ENCODE measurements around the gene YTHDF2. TPM values are rescaled to one million over a fixed set of nuclear protein-coding genes. Genes with fewer than 3 reads are reported as not detected.
A peak's percentile ranks its signal among the peaks of the same experiment; 100 is the strongest.
"Not testable (repeated sequence)": the region's sequence is repeated elsewhere in the genome, so short reads cannot be mapped to it uniquely, and the experiment has no call there.

The YTHDF2 gene
- total RNA-seq (2014; rRNA removed; shearing (Covaris generic)) = 39.1 and 56.5 TPM in 2 replicates

DNA sequence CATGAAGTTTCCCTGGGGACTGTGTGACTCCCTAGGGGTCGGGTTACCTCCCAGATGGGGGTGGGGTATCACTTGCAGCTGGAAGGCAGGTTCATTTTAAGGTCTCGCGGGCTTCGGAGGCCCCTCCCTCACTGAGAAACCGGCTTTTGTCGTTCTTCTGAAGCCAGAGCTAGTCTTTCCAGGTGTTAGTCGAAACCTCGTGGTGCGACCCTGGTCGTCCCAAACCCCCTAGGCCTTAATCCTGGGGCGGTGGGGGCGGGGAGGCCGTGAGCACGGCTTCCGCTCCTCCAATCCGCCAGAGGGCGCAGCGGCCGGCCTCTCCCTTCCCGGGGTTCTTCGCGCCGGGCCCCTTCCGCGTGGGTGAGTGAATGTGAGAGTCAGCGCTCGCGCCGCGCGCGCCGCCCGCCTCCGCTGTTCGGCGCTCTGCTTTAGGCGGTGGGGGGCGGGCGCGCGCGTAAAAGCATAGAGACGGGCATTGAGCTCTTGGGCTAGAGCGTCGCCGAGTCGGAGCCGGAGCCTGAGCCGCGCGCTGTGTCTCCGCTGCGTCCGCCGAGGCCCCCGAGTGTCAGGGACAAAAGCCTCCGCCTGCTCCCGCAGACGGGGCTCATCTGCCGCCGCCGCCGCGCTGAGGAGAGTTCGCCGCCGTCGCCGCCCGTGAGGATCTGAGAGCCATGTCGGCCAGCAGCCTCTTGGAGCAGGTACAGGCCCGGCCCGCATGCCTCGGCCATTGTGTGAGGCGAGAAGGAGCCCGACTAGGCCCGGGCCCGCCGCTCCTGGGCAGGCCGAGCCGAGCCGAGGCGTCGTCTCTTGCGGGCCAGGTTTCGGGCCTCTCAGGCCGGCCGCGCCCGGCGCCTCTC, at the start of gene YTHDF2:
Gene YTHDF2, plus strand, starts transcription at position 491 of the 857 bp plus-strand sequence. Its CDS starts 181 bp downstream, at position 672.
- DNase-seq (ENCODE audit: low read depth) = peak; percentile 98

DNA sequence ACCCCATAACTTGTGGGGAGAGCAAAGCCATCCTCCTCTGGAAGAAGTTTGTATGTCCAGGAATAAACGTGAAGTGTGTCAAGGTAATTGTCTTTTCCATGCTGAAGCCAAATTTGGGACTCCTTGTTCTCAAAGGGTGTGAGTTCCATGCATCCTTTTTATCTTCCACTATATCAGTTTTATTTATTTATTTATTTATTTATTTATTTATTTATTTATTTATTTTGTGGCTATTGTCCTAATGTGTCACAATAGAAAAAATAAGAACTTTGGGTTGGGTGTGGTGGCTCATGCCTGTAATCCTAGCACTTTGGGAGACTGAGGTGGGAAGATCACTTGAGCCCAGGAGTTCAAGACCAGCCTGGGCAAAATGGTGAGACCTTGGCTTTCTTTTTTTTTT, 45.1 kb upstream of the YTHDF2 start:
- not testable (repeated sequence) for DNase-seq (ENCODE audit: low read depth)

- DNase-seq (ENCODE audit: low read depth) = no peak
Measured at GRCh38 chr1:28703629-28704028, 33.1 kb upstream of the YTHDF2 start.

DNA sequence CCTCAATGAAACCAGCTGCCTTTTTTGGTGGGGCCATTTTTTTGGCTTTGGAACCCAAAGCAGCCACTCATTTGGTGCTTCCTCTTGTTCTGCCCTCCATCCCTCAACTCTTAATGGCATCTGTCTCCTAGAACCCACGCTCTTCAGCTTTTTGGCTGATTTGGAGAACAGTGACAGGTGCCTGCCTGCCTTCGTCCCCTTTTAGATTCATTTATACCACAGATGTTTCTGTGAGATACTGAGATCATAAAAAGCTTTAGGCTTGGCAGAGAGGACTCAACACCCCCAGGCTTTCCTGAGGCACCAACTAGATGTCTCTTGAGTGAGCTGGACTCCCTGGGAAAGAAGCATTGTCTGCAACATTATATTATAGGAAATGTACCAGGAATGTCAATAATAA, 20.4 kb upstream of the YTHDF2 start:
- DNase-seq (ENCODE audit: low read depth) = no peak

GRCh38 chr1:28718166-28718565, 18.6 kb upstream of the YTHDF2 start:
- DNase-seq (ENCODE audit: low read depth) = no peak

- peak; percentile 19 for DNase-seq (ENCODE audit: low read depth)
Measured at GRCh38 chr1:28718586-28719331, 18.0 kb upstream of the YTHDF2 start.

GRCh38 chr1:28719332-28719619, 17.5 kb upstream of the YTHDF2 start:
- DNase-seq (ENCODE audit: low read depth) = no peak

GRCh38 chr1:28720376-28720775, 16.4 kb upstream of the YTHDF2 start:
- no peak for DNase-seq (ENCODE audit: low read depth)

DNA sequence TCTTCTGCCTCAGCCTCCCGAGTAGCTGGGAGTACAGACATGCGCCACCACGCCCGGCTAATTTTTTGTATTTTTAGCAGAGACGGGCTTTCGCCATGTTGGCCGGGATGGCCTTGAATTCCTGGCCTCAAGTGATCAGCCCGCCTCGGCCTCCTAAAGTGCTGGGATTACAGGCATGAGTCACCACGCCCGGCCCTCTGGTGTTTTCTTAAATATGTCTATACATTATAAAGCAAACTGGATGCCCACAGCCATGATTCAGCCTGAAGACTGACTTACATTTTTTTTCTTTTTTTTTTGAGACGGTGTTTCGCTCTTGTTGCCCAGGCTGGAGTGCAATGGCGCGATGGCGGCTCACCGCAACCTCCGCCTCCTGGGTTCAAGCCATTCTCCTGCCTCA, 14.8 kb upstream of the YTHDF2 start:
- peak; percentile 55 for DNase-seq (ENCODE audit: low read depth)

- not testable (repeated sequence) for DNase-seq (ENCODE audit: low read depth)
Measured at GRCh38 chr1:28725365-28725764, 11.4 kb upstream of the YTHDF2 start.

GRCh38 chr1:28735961-28736449, 735 bp upstream of the YTHDF2 start:
- DNase-seq (ENCODE audit: low read depth) = no peak

DNA sequence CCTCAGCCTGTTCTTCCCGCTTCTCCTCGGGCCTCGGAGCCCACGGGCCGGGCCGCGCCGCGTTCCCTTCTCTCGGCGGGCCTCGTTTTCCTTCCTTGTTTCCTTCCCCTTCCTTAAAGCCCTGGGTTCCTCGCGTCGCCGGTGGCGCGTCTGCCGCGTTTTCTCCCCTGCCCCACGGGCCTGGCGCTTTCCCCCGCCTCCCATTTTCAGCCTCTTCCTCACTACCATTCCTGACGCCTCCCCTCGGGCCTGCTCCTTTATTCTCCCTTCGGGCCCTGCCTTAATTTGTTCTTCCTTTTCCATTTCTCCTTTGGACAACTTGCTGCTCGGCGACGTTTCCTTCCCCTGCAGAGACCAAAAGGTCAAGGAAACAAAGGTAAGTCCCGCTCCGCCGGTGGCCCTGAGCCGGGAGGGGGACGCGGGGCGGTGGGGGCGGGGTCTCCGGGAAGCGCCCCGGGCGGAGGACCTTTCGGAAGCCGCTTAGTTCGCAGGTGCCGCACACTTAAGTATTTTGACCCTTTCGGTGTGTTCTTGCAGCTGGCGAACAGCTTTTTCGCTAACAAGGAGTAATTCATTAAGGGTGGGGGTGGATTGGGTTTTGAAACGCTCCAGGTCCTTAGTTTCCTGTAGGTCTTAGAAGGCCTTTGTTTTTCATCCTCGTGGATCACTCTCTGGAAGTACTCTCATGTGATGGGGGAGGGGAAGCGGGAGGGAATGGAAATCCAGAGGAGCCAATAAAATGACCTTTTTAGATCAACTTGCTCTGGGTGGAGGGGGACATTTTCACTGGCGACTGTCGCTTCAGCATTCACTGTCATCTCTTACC, 780 bp downstream of the YTHDF2 start:
- peak; percentile 58 for DNase-seq (ENCODE audit: low read depth)

DNA sequence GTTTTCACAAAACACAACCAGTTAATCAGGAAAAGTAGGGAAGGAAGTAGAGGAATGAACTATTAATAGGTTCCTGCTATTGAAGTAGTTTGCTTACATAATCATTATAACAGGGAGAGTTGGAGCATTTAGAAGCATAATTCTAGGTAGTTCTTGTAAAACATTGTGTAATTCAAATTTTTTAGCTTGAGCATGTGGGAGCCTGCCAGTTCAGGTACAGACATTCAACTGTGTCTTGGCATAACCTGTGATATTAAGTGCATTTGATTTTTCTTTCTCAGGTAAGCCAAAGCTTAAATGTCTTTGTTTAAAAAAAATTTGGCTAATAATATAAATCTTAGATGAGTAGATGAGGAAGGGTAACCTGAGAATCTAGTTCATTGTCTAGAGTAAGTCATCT, 3.4 kb downstream of the YTHDF2 start:
- DNase-seq (ENCODE audit: low read depth) = no peak

DNA sequence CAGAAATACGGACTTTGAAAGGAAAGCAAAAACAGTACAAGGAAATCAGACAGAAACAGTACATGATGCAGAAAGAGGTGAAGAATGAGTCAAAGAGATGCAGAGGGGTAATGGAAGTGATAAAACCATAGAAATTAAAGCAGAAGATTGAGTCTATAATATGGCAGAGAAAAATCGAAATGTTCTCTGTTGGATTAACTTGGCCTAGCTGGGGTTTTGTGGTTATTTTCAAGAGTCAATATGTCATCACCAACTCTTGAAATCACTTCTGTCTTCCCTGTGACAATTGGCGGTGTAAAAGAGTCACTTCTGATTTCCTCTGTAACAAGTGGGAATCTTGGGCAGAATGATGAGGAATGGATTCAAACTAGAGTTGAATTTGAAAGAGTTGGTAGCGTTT, 7.4 kb downstream of the YTHDF2 start:
- DNase-seq (ENCODE audit: low read depth) = no peak

GRCh38 chr1:28745653-28746173, 9.0 kb downstream of the YTHDF2 start:
- no peak for DNase-seq (ENCODE audit: low read depth)

- no peak for DNase-seq (ENCODE audit: low read depth)
Measured at GRCh38 chr1:28750330-28750729, 13.6 kb downstream of the YTHDF2 start.

GRCh38 chr1:28750771-28751294, 14.1 kb downstream of the YTHDF2 start:
- DNase-seq (ENCODE audit: low read depth) = not testable (repeated sequence)

DNA sequence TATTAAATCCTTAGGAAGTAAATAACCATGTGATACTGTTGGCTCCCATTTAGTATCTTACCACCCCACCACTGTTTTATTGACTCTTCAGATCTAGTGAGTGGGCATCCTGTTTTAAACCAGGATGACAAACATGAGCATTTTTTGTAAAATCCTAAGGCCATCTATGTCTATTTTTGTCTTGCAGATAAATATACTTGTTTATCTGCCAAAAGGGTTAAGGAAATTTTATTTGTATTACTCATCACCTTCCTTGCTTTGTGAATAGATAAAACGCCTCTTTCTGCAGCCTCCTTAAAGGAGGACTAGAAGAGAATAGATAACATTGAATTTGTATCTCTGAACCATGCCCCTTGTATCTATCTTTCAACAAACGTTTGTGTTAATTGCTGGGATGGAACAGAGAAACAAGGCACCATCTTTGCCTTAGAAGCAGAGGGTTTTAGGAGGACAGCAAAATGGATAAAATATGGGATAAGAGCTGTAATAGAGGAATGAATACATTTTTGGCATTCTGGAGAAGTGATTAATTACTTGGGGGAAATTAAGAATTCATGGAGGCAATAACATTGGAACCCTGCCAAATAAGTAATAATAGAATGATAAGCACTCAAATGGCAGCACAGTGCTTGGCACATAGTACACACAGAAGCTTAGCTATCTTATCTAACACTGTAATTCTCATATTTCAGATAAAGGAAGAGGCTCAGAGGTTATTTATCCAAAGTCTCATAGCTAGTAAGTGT, 14.7 kb downstream of the YTHDF2 start:
- DNase-seq (ENCODE audit: low read depth) = no peak

GRCh38 chr1:28755701-28756100, 19.0 kb downstream of the YTHDF2 start:
- DNase-seq (ENCODE audit: low read depth) = no peak

- no peak for DNase-seq (ENCODE audit: low read depth)
Measured at GRCh38 chr1:28756846-28757245, 20.1 kb downstream of the YTHDF2 start.

GRCh38 chr1:28758420-28758819, 21.7 kb downstream of the YTHDF2 start:
- DNase-seq (ENCODE audit: low read depth) = no peak
